IPS-NIHi7 (cell line): ENCODE measurements around the gene OSR1.
"Not testable (repeated sequence)": the region's sequence is repeated elsewhere in the genome, so short reads cannot be mapped to it uniquely, and the experiment has no call there.

Experiments
- DNase-seq: peaks from one replicate; pipeline ENCODE4 v3.0.0; 2012; ENCODE audit warnings: mixed read lengths; ENCODE audit errors: extremely low spot score

The OSR1 gene

DNA sequence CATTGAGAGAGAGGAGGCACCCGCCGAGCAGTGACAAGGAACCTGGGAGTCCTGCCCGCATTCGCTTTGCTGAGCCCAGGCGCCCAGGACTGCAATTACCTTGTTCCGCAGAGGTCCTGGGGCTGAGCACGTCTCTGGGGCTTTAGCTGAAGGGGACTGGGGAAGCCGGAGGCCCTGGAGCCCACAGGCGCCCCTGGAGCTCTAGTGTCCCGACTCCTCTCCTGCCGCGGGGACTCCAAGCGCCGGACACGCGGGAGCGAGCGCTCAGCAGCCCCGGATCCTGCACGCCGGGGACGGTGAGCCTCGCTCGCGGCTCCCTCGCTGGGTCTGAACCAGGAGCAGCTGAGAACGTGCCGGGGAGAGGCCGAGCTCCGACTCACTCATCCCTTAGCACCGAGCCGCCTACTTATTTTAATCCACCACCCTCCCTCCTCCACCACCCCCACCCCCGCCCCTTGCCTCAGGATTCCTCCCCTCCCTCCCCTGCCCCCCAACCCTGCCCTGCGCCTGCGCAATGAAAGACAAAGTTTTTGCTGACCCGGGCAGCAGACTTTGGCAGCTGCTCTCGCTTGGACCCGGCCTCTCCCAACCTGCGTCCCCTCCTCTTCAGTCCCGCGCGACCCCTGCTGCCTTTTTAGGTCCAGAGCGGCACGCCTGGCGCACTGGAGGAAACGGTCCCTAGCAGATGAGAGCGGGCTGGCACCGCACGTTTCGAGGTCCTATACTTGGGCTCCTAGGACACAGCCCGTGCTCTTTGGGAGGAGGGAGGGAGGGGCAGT lies at the start of gene OSR1:
Gene OSR1 (minus strand): TSS at position 382 of the 779 bp plus-strand sequence. CDS start 4,818 bp downstream, outside the sequence.
- peak; percentile 76 for DNase-seq

DNA sequence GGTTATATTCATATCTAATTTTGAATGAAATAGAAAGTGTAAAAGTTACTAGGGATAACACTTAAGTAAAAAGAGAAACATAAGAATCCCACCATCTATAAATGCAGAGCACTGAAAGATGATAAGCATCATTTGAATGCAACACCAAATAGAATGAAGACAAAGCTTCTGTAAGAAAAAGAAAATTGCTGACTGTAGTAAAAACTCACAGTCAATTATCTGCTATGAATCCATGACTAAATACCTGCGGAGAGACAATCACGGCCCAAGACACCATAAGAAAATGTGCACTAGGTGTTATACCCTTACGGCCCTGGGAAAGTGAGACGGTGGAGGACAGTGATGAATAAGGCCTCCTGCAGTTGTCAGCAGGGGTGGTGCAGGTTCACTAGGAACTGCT lies 45.4 kb upstream of the OSR1 start:
- no peak for DNase-seq

DNA sequence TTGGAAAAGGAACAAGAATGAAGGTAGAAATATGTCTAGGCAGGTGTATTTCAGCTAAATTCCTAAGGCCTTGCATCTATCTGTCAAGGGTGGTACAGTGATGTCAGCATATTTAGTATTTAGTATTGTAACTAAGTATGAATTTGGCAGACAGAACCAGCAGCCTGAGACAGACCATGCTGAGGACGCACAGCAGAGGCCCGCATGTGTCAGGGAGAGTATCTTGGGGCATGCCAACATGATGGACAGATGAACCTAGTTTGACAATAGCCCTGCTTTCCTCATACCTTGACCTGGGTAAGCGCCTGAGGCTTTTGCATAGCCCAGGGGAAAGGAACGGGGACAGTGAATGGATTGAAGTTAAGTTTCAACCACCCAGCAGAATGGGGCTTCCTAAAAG lies 33.8 kb upstream of the OSR1 start:
- no peak for DNase-seq

DNA sequence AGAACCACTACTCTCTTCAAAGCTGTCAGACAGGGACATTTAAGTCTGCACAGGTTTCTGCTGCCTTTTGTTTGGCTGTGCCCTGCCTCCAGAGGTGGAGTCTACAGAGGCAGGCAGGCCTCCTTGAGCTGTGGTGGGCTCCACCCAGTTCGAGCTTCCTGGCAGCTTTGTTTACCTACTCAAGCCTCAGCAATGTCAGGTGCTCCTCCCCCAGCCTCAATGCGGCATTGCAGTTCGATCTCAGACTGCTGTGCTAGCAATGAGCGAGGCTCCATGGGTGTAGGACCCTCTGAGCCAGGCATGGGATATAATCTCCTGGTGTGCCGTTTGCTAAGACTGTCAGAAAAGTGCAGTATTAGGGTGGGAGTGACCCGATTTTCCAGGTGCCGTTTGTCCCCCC lies 31.0 kb upstream of the OSR1 start:
- not testable (repeated sequence) for DNase-seq

DNA sequence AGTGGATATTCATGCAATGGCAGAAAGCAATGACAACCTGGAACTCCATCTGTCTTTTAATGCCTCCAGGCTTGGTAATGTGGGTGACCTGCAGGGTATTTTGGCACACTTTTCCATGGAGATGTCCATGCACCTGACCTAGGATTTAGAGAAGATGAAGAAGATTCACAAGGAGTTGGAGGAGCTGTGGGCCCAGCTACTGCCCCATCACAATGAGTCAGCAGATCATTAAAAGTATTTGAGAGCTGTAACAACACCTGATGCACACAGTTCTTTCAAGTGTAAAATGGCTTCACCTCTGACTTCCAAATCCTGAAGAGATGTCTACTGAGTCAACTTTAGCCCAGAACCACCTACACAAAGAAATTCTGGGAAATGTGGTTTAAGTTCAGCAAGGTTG lies 22.1 kb upstream of the OSR1 start:
- DNase-seq, result no peak

DNA sequence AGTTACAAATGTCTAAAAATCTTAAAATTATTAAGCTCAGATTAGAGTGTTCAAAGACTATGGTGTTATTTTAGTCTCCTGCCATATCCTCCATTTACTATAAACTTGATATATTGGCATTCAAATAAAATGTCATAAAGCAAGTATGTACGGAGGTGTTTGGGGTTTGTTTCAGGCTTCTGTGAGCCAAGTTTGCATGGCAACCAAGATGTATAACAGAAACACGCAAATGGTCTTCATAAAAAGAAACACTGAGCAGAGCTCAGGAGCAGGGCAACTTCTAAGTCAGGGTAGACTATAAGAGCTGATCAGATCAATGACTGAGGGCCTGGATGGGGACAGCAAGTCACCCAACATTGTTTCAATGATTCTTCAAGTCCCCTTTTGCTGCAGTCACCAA lies 20.5 kb upstream of the OSR1 start:
- DNase-seq, result no peak

DNA sequence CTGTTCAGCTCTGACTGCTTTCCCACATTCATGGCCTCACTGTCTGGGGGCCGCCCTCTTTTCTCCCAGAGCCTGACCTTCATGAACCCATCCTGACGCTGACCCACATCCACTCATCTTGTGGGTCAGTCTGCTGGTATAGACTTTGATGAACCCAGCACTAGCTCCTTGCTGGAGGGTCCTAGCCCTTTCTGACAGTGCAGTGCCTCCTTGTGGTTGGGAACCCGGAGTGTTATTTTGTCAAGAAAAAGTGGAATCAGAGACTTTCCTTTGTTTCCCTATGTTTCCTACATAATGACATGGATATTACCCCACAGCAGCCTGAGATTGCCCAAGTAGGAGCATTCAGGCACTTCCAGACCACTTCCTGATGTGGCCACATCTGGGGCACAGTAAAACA lies 19.3 kb upstream of the OSR1 start:
- DNase-seq, result peak; percentile 18

DNA sequence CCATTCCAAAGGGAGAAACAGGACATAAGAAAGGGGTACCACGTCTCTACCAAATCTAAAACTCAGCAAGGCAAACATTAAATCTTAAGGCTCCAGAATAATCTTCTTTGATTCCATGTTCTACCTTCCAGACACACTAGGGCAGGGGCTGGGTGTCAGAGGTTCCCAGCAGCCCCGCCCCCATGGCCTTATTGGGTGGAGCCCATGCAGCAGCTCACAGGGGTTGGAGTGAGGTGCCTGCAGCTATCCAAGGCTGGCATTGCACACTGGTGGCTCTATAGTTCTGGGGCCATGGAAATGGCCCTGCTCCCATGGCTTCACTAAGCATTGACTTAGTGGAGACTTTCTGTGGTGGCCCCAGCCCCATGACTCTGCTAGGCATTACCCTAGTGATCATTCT lies 14.9 kb upstream of the OSR1 start:
- no peak for DNase-seq

DNA sequence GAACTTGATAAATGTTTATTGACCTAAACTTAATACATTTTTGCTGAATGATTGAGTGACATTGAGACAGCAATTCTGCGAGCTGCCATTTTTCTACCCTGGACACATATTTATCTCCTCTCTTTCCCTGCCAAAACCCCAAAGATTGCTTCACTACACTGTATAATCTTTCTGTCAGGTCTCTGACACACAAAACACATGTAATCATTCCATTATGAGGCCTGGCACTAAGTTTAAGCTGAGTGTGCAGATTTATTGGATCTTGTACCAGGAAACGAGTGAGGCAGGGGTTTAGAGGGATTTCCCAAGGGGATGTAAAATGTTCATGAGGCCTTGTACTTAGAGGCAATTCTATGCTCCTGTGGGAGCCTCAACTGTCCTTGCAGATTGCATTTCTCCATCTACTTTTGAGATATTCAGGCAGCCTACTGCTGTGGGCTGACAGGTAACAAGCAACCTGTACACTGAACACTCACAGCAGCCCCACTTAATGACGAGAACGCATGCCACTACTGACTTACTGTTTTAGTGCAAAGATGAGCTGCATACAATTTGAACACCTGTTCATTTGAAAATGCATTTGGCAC lies 13.7 kb upstream of the OSR1 start:
- no peak for DNase-seq

DNA sequence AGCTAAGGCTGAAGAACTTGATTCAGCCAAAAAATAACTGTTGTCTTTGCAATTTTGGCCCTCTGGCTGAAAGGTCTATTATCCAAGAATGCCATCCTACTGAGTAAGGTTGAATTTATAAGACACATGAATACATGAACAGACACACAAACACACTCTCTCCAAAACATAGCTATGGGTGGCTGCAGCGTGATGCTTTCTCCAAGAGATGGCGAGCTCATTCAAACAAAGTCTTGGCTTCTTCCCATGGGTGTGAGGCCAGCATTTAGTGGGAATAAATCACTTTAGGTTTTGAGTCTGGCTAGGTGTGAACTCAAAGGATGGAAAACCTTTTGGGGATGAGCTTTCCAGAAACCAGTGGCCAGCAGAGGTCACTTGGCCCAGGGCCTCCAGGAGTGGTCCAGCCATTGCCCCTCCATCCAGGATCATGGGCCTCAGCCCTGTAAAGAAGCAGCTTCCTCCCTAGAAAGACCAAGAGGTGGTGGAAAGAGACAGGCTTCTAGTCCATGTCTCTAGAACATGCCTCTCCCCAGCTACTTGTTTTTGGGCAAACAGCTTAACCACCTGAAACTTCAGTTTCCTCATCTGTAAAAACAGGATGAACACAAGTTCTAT lies 11.0 kb upstream of the OSR1 start:
- peak; percentile 36 for DNase-seq

DNA sequence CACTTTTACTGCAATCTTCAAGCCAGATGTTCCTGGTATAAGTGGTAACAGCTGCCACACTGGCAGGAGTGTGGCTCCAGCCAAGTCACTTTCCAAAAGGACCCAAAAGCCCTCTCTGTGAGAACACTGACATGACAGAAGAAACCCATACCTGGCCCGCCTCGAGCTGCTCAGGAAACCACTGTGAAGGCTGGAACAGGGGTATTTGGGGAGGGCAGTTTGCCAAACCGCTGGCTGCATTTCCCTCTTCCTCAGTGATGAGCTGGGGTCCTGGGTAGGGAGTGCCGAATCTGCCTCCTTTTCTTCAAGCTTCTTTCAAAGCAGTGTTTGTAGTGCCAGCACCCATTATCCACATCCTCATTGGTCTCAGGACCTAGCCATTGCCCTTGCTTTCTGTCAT lies 10.3 kb upstream of the OSR1 start:
- DNase-seq, result no peak

DNA sequence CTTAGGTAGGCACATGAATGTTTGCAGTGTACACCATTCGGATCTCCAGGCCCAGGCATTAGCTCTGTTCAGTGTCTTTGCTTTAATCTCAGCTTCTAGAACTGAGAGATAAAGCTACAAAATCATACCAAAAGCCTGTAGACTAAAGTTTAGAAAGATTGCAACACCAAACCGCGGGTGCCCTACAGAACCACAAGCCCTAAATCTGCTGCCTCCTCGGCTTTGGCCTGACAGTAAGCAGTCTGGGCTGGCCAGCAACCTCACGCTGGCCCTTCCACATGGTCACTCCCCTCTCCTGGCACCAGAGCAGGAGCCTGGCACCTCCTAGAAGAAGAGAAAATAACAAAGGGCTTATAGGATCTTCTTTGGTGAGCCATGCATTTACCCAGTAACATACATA lies 8.9 kb upstream of the OSR1 start:
- no peak for DNase-seq

DNA sequence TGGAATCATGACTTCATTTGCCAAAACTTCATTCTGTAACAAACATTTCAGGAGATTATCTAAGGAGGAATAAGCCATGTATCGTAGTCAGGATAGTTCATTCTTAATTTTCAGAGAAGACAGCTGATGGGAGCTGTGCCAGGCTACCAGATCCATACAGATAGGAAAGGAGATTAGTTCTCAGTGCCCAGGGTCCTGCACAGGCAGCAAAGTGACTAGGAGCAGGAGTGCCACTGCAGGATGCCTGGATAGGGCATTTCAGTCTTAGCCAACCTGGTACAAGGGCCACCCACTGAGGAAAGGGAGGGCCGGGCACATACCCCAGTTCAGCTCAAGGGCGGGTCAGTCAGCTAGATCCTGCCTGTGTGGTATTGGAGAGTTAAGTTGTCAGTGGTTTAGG lies 6.7 kb upstream of the OSR1 start:
- no peak for DNase-seq

DNA sequence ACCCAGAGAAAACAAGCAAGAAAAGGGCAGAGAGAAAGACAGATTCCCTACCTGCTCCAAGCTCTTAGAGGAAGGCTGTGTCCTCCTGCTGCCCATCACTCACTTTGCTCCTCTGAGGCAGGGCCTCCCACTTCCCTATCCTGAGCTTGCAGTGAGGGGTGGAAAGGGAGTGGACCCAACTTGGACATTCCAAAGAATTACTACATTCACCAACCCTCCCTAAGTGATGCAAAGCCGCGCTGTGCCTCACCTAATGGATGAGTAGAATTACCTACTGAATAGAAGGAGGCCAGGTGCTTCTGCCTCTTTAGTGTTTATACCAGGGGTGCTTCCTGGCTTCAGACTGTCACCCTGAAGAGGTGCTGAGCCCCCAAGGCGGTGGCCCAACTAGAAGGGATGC lies 5.6 kb upstream of the OSR1 start:
- DNase-seq, result no peak

DNA sequence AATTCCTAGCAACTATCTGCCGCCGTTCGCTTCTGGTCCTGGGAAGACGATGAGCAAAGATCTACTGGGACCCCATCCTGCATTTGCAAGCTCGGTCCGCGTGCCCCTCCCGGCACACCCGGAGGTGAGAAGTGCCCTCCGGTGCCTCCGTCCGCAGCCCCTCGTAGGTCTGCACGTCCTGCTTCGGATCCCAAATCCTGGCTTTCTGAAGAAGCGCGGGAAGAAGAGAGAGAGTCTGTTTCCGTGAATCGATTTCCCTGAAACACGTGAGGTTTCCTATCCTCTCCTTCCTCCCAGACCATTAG lies 5.0 kb upstream of the OSR1 start:
- DNase-seq, result no peak

DNA sequence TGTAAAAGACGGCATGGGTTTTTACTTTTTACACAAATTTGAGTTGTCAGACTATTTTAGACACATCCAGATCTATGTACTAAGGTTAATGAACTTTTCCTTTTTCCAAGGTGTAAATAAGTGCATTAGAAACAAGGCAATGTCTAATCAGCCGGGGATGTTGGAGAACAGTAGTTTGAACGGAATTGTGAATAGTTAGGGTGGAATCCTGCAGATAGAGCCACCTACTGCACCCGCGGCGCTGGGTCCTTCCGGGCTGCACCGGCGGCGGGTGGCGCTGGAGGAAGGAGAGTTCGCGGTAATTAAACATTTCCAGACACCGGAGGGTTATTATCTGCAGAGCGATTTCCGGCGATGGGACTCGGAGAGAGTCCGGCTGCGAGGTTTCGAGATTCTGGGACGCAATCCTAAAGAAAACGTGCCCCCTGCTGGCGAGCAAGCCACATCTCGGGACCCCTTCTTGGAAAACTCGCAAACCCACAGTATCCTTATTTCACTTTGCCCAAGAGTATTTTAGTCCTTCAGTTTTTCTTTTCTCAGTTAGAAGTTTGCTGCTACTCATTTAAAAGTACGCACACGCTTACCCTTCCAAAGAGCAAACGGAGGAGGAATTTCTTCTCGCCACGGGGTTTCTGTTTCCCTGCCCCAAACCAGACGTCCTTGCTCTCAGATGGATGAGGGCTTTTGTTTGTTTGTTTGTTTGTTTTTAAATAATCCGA lies 4.5 kb upstream of the OSR1 start:
- peak; percentile 63 for DNase-seq

DNA sequence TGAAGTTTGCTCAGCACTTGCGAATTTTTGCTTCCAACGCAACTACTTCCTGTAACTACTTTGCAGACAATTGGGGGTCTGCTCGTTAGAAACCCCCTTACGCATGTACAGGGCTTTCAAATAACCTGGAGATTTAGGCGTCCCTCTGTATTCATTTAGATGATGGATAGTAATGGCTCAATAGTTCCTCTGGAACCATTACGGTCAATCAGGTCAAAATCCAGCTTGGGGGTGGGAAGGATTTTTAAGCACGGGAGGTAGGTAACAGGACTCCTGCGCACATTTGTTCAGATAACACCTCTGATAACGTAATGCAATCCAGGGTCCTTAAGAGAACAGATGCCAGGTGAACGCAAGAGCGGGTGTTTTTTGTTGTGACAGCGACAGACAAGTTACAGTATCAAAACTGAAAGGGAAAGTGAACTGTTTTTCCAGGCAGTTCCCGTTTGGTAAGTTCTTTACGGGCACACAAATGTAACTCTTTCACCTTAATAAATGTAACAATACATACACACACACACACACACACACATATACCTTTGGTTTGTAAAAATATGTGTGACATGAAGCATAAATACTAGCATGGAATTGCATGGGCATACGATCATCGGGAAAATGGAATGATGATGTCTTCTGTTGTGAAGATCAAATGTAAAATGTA lies 3.8 kb upstream of the OSR1 start:
- no peak for DNase-seq

DNA sequence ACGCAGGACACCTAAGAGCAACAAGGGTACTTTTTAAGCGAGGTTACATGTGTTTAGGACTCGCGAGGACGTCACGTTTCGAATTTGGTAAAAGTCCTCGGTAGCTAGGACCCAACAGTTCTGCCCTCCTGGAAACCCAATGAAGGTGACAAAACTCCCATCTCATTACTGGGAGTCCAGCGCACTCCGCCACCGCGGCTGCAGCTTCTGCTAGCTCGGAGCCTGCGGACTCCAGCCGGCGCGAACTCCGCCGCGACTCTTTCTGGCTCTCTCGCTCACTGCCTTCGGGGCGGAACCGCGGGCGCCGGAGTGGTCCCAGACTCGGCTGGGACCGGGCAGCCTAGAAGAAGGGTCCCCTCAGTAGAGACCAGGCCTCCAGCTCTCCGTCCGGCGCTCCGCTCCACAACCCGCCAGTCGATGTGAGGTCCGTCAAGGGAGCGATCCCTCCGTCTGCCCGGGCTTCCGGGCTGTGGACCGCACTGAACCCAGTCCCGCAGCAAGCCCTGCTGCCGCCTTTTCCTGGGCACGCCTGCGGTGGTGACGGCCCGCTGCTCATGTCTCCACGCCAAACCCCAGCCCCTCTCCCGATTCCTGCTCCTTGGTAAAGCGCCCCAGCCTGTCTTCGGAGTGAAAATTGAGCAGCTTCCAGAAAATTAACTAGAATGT lies 3.0 kb upstream of the OSR1 start:
- no peak for DNase-seq

DNA sequence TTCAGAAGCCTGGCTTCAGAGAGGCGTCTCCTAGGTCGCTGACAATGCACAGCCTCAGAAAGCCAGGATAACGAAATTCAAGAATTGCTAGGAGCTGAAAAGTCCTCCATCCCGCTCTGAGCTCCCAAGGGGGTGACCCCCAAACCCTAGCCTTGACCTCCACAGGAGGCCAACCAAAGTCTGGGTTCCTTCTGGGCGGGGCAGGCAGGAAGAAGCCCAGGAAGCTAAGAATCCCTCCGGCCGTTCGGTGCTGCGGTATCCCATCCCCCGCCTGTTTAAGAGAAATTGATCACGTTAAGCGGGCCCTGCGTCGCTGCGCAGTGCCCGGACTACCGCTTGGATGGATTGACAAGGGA lies 2.5 kb upstream of the OSR1 start:
- no peak for DNase-seq

DNA sequence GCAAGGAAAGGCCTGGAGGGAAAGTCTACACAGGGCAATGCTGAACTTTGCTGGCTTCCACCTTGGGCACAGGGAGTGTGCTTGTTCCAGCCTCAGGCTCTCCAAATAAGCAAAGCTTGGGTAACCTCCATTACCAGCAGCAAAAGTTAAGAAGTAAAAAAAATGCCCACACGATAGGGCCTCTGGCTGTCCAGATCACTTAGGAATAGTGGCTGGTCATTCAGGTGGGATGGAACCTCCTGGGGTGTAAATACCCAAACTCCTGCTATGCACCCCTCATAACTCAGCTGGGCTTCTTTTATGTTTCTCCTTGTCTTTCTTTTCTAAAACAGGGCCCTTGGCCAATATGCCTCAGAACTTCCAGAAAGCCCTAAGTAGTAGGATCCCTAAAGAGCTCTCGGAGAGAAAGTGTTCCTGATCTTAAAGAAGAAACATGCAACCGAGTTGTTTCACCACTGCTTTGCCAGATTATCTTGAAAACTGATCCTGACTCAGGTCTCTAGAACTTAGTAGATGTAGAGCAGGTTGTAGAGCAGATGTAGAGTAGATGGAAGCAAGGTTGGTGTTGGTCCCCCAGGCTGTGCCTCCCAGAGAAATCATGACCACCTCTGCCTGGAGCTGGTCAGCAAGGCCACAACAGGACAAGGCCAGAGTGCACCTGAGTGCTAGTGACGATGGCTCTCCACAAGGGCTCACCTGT lies 2.0 kb upstream of the OSR1 start:
- no peak for DNase-seq

DNA sequence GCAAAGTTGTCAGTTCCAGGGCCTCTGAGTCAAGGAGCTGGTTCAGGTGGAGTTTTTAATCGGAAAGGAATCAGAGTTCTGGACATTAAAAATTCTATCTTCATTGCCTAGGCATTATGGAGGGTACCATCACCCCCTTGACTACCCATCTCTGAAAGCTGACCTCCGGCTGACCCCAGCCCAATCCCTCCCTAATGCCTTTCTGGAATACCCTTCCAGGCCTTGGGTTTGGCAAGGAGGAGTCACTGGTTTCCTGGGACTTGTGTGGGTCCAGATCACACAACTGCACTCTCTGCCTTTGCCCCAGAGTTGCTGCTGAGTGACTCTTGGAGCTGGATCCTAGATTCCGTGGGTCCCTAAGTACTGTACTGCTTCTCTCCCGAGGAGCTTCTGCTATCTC lies 1.0 kb upstream of the OSR1 start:
- no peak for DNase-seq
